ENCODE data around the gene TRPM3. TPM values are rescaled to one million over a fixed set of nuclear protein-coding genes. Genes with fewer than 3 reads are reported as not detected.

The TRPM3 gene
- total and polyA plus RNA-seq, 2 donors, result 0.14 to 4.6 TPM

DNA sequence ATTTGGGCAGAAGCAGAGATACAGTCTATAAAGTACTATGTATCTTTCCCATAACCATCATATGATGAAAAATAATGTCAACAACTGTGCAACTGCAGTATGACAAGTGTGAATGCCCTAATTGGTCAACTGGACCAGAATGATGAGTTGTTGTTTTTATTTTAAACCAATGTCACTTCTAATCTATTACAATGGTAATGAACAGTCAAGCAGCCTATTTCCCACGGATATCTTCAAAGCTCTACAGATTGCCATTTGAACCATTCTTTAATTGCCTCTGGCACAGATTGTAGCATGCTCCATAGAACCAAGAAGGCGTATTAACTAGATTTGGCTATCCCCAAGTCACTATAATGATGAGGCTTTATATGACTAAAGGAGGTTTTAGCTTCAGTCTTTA, 233.6 kb downstream of the TRPM3 start:
- Histone ChIP-seq H3K9me3 (ENCODE audit: control insufficient read depth in 2 of 2, insufficient read depth in 1 of 2, low read length in 1 of 2) (no peaks in the 10 kb centered on the region), H3K27ac (ENCODE audit: low read depth in 1 of 2, low read length in 1 of 2) (no peak overlapping the region), H3K4me1 (ENCODE audit: control insufficient read depth in 2 of 2, insufficient read depth in 2 of 2, low read length in 2 of 2) (no peaks in the 10 kb centered on the region), H3K36me3 (ENCODE audit: control insufficient read depth in 2 of 2, insufficient read depth in 2 of 2, low read length in 1 of 2) (no peaks in the 10 kb centered on the region), H3K27me3 (ENCODE audit: control insufficient read depth in 2 of 2, insufficient read depth in 1 of 2, low read length in 1 of 2) (no peaks in the 10 kb centered on the region), H3K4me3 (ENCODE audit: low read length in 2 of 2) (no peak overlapping the region)
- DNase-seq (ENCODE audit: low read depth in 6 of 9, low spot score in 9 of 9), result no peak
- WGBS, result 92% methylated on average over 2 of the region's 2 CpGs

DNA sequence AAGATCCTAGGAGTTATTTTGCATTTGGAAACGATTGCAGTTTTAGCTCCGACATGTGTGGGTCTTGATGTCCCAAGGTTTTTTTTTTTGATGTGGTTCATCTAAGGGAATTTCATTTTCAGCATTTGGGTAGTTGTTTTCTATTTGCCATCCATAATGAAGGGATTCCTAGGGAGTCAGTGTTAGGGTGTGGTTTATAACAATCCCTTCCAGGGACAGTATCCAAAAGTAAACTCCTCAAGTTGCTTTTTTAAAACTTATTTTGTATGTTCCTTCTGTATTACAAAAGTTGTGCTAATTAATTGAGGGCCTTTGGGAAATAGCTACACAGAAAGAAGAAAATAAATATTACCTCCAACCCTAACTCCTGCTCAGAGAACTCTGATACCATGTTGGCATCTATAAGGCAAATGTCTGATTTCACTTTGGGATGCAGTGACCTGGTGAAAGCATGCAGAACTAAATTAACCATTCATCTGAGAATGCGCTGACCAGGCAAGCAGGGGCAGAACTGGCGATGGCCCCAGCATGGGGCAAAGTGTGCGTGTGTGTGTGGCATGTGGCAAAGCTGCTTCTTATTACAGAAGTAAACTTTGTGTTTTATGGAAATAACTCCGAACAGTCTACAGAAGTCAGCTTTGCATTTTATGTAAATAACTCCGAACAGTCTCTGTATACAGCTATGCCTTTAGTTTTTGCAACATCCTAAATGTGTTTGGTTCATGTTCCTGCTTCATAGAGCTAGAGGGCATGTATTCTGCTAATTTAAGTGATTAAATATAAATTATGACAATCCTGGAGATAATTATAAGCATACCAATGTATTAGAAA, 237.2 kb downstream of the TRPM3 start:
- no peak overlapping the region for H3K4me3 ChIP-seq (ENCODE audit: low read length in 2 of 2)
- WGBS, result 96% methylated on average over 7 of the region's 7 CpGs
- H3K27ac ChIP-seq (ENCODE audit: low read depth in 1 of 2, low read length in 1 of 2), result no peak overlapping the region
- H3K36me3 ChIP-seq (ENCODE audit: control insufficient read depth in 2 of 2, insufficient read depth in 2 of 2, low read length in 1 of 2), result no peaks in the 10 kb centered on the region
- no peaks in the 10 kb centered on the region for H3K27me3 ChIP-seq (ENCODE audit: control insufficient read depth in 2 of 2, insufficient read depth in 1 of 2, low read length in 1 of 2)
- no peaks in the 10 kb centered on the region for H3K9me3 ChIP-seq (ENCODE audit: control insufficient read depth in 2 of 2, insufficient read depth in 1 of 2, low read length in 1 of 2)
- no peak for DNase-seq (ENCODE audit: low read depth in 6 of 9, low spot score in 9 of 9)
- no peaks in the 10 kb centered on the region for H3K4me1 ChIP-seq (ENCODE audit: control insufficient read depth in 2 of 2, insufficient read depth in 2 of 2, low read length in 2 of 2)

DNA sequence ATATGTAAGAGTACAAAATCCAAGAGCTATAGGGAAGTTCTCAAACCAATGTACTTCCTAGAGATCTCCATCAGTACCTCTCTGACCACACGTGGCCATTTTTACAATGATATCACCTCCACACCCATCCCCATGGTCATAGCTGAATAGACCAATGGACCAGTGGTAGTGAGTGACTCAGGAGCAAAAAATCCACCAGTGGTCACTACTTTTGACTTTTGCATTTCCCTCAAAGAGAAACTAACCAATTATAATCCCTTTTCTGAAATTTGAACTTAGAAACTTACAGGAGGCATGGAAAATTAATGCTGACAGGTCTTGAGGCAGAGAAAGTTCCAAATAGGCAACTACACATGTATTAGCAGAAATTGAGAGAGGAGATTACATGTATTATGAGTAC, 238.4 kb downstream of the TRPM3 start:
- Histone ChIP-seq H3K27me3 (ENCODE audit: control insufficient read depth in 2 of 2, insufficient read depth in 1 of 2, low read length in 1 of 2) (no peaks in the 10 kb centered on the region), H3K4me1 (ENCODE audit: control insufficient read depth in 2 of 2, insufficient read depth in 2 of 2, low read length in 2 of 2) (no peaks in the 10 kb centered on the region), H3K4me3 (ENCODE audit: low read length in 2 of 2) (no peak overlapping the region), H3K9me3 (ENCODE audit: control insufficient read depth in 2 of 2, insufficient read depth in 1 of 2, low read length in 1 of 2) (no peaks in the 10 kb centered on the region), H3K36me3 (ENCODE audit: control insufficient read depth in 2 of 2, insufficient read depth in 2 of 2, low read length in 1 of 2) (no peaks in the 10 kb centered on the region), H3K27ac (ENCODE audit: low read depth in 1 of 2, low read length in 1 of 2) (no peak overlapping the region)
- 81% methylated on average over 1 of the region's 1 CpG for WGBS
- DNase-seq (ENCODE audit: low read depth in 6 of 9, low spot score in 9 of 9), result no peak

DNA sequence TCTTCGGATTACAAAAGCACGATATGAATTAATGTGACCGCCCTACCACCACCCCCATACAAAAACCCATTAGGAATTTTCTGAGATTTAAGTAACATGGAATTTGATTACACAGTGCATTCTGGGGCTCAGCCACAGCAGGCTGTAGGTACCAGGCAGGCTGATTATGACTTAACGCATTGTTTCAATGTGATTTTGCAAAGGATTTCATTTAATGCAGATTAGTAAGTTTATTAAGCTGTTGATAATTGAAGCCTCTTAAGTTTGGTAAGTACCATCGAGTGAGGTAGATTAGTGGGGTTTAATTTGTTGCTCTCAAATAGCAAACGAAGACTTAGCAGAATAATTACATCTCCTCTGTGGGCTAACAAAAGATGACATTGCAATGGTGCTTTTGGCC, 240.1 kb downstream of the TRPM3 start:
- H3K36me3 ChIP-seq (ENCODE audit: control insufficient read depth in 2 of 2, insufficient read depth in 2 of 2, low read length in 1 of 2), result no peaks in the 10 kb centered on the region
- DNase-seq (ENCODE audit: low read depth in 6 of 9, low spot score in 9 of 9), result no peak
- no peaks in the 10 kb centered on the region for H3K4me1 ChIP-seq (ENCODE audit: control insufficient read depth in 2 of 2, insufficient read depth in 2 of 2, low read length in 2 of 2)
- H3K27me3 ChIP-seq (ENCODE audit: control insufficient read depth in 2 of 2, insufficient read depth in 1 of 2, low read length in 1 of 2), result no peaks in the 10 kb centered on the region
- WGBS, result 96% methylated on average over 6 of the region's 6 CpGs
- no peaks in the 10 kb centered on the region for H3K9me3 ChIP-seq (ENCODE audit: control insufficient read depth in 2 of 2, insufficient read depth in 1 of 2, low read length in 1 of 2)
- no peak overlapping the region for H3K27ac ChIP-seq (ENCODE audit: low read depth in 1 of 2, low read length in 1 of 2)
- H3K4me3 ChIP-seq (ENCODE audit: low read length in 2 of 2), result no peak overlapping the region

DNA sequence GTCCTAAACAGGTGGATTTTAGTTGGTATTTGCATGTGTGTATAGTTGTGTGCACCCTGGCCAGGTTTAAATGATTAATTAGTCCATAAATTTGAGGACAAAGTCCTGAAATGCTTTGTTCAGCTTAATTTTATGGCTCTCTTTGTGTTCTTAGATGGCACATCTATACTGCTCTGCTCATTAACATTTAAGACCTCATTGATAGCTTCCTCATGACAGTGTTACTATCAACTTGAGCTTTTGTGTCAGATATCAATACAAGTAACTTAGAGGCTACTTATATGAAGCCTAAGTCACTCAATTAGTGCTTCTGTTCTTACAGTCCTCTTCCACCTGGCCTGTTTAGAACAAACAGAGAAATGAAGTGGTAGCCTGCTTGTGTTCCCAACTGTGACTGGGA, 240.9 kb downstream of the TRPM3 start:
- Histone ChIP-seq H3K27ac (ENCODE audit: low read depth in 1 of 2, low read length in 1 of 2) (no peak overlapping the region), H3K36me3 (ENCODE audit: control insufficient read depth in 2 of 2, insufficient read depth in 2 of 2, low read length in 1 of 2) (no peaks in the 10 kb centered on the region), H3K4me3 (ENCODE audit: low read length in 2 of 2) (no peak overlapping the region), H3K27me3 (ENCODE audit: control insufficient read depth in 2 of 2, insufficient read depth in 1 of 2, low read length in 1 of 2) (no peaks in the 10 kb centered on the region), H3K4me1 (ENCODE audit: control insufficient read depth in 2 of 2, insufficient read depth in 2 of 2, low read length in 2 of 2) (no peaks in the 10 kb centered on the region), H3K9me3 (ENCODE audit: control insufficient read depth in 2 of 2, insufficient read depth in 1 of 2, low read length in 1 of 2) (no peaks in the 10 kb centered on the region)
- DNase-seq (ENCODE audit: low read depth in 6 of 9, low spot score in 9 of 9), result no peak

DNA sequence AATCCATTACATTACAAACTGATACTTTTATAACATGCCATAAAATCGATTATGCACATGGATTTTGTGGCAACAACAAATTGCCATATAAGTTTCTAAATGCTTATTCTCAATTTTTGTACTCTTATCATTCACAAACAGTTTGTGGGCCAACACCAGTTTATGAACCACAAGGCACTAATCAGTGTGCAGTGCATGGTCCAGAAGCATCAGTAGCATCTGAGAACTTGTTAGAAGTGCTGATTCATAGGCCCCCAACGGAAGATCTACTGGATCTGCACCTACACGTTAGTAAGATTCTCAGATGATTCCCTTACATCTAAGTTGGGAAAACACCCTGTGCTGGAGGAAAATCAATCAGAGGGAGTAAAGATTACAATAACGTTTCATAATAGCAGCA, 242.8 kb downstream of the TRPM3 start:
- no peak for DNase-seq (ENCODE audit: low read depth in 6 of 9, low spot score in 9 of 9)
- Histone ChIP-seq H3K9me3 (ENCODE audit: control insufficient read depth in 2 of 2, insufficient read depth in 1 of 2, low read length in 1 of 2) (no peaks in the 10 kb centered on the region), H3K27me3 (ENCODE audit: control insufficient read depth in 2 of 2, insufficient read depth in 1 of 2, low read length in 1 of 2) (no peaks in the 10 kb centered on the region), H3K36me3 (ENCODE audit: control insufficient read depth in 2 of 2, insufficient read depth in 2 of 2, low read length in 1 of 2) (no peaks in the 10 kb centered on the region), H3K27ac (ENCODE audit: low read depth in 1 of 2, low read length in 1 of 2) (no peak overlapping the region), H3K4me3 (ENCODE audit: low read length in 2 of 2) (no peak overlapping the region), H3K4me1 (ENCODE audit: control insufficient read depth in 2 of 2, insufficient read depth in 2 of 2, low read length in 2 of 2) (no peaks in the 10 kb centered on the region)
- WGBS, result 89% methylated on average over 4 of the region's 4 CpGs

DNA sequence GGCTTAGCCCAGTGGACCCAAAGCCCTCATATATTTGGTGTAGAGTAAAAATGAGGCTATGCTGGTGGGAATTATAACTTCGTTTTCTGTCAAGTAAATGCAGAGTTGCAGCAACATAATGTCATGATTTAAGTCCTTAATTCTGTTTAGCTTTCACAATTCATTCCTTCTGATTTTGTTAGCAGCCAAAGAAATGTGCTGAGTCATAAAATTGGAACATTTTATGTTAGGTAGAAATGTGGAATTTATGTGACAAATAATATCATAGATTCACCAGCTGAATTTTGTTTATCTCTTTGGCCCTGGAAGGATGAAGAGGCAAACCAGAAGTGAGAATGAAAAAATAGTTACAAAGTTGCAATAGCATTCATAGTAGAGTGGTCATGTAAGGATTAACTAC, 247.0 kb downstream of the TRPM3 start:
- Histone ChIP-seq H3K4me3 (ENCODE audit: low read length in 2 of 2) (no peak overlapping the region), H3K36me3 (ENCODE audit: control insufficient read depth in 2 of 2, insufficient read depth in 2 of 2, low read length in 1 of 2) (no peaks in the 10 kb centered on the region), H3K9me3 (ENCODE audit: control insufficient read depth in 2 of 2, insufficient read depth in 1 of 2, low read length in 1 of 2) (no peaks in the 10 kb centered on the region), H3K4me1 (ENCODE audit: control insufficient read depth in 2 of 2, insufficient read depth in 2 of 2, low read length in 2 of 2) (no peaks in the 10 kb centered on the region), H3K27ac (ENCODE audit: low read depth in 1 of 2, low read length in 1 of 2) (no peak overlapping the region), H3K27me3 (ENCODE audit: control insufficient read depth in 2 of 2, insufficient read depth in 1 of 2, low read length in 1 of 2) (no peaks in the 10 kb centered on the region)
- WGBS, result 94% methylated on average over 1 of the region's 1 CpG
- no peak for DNase-seq (ENCODE audit: low read depth in 6 of 9, low spot score in 9 of 9)

DNA sequence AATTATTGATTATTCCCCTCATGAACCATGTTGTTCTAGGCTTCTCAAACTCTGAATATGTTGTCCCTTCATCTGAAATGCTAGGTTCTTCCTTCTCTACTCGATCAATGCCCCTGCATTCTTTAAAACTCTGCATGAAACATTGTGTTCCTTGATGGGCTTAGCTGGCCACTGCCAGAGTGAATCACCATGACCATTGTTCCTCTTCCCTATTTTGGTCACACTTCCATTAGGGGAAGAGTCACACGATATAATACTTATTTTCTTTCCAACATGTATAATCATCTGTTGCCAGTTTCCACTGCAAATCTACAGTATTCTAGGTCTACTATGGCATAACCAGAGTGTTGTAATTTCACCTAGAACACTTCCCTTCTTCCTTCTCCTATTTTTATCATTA, 247.9 kb downstream of the TRPM3 start:
- Histone ChIP-seq H3K9me3 (ENCODE audit: control insufficient read depth in 2 of 2, insufficient read depth in 1 of 2, low read length in 1 of 2) (no peaks in the 10 kb centered on the region), H3K4me1 (ENCODE audit: control insufficient read depth in 2 of 2, insufficient read depth in 2 of 2, low read length in 2 of 2) (no peaks in the 10 kb centered on the region), H3K36me3 (ENCODE audit: control insufficient read depth in 2 of 2, insufficient read depth in 2 of 2, low read length in 1 of 2) (no peaks in the 10 kb centered on the region), H3K27me3 (ENCODE audit: control insufficient read depth in 2 of 2, insufficient read depth in 1 of 2, low read length in 1 of 2) (no peaks in the 10 kb centered on the region), H3K4me3 (ENCODE audit: low read length in 2 of 2) (no peak overlapping the region), H3K27ac (ENCODE audit: low read depth in 1 of 2, low read length in 1 of 2) (no peak overlapping the region)
- WGBS, result 77% methylated on average over 2 of the region's 2 CpGs
- no peak for DNase-seq (ENCODE audit: low read depth in 6 of 9, low spot score in 9 of 9)

DNA sequence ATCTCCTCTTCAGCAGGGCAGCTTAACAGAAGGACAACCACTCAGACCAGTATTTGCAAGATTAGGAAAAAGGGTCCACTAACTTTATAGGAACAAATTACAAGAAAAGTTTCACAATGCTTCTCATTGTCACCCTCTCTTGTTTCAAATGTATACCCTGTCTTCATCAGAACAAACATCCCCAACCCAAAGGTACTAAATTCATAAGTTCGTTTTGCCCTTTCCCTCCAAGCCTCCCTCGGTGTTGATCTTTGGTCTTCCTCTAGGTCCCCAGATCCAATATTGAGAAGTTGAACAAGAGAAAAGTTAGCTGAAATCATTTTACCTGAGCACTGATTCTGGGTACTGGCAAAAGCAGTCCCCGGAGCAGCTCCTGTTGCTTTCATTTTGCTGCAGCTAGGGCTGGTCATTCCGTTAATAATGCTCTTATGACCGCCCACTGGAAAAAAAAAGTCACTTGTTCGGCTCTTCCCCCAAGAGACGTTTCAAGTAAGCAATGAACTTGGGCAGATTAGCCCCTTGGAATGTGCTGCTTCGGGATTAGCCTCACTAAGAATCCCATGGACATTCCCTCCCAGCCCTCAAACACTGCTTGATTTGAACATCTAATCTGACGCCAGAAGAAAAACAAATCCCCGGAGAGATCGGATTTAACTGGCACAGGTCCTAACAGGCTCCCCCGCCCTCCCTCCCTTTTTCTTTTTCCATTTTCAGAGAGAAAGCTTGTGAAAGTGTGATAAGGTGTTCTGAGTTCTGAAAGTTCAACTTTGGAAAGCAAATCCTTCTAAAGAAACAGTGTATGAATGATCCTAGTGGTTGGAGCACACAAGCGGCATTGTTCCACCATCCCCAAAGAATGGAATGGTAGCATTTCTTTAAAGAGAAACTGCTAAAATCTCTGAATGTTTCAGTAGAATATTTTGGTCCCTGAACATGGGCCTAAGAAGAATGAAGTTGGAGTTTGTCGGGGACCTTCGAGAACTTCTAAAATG, 252.5 kb downstream of the TRPM3 start:
- Histone ChIP-seq H3K36me3 (ENCODE audit: control insufficient read depth in 2 of 2, insufficient read depth in 2 of 2, low read length in 1 of 2) (no peaks in the 10 kb centered on the region), H3K4me1 (ENCODE audit: control insufficient read depth in 2 of 2, insufficient read depth in 2 of 2, low read length in 2 of 2) (no peaks in the 10 kb centered on the region), H3K9me3 (ENCODE audit: control insufficient read depth in 2 of 2, insufficient read depth in 1 of 2, low read length in 1 of 2) (no peaks in the 10 kb centered on the region), H3K27me3 (ENCODE audit: control insufficient read depth in 2 of 2, insufficient read depth in 1 of 2, low read length in 1 of 2) (no peaks in the 10 kb centered on the region), H3K27ac (ENCODE audit: low read depth in 1 of 2, low read length in 1 of 2) (peak overlapping the region in 1 of 2 donors; percentile 34), H3K4me3 (ENCODE audit: low read length in 2 of 2) (peak overlapping the region in 1 of 2 donors; percentile 7)
- WGBS, result 89% methylated on average over 15 of the region's 15 CpGs
- DNase-seq (ENCODE audit: low read depth in 6 of 9, low spot score in 9 of 9), result peak in 1 of 9 donors; percentile 4
